AG09309 (cell line): Measurements from ENCODE around the gene GPR61.

ENCODE experiments used
- DNase-seq: peaks from one replicate; pipeline ENCODE4 v3.0.0-alpha.2; 2010; ENCODE audit warnings: low read depth
- H3K4me3 ChIP-seq: 2 replicates; pipeline ENCODE4 v1.5.1; 2011; ENCODE audit warnings: mild to moderate bottlenecking, low read depth, low read length, moderate library complexity; ENCODE audit not compliant: control insufficient read depth
- TF ChIP-seq, protein P1 (sequence below): IDR thresholded peaks from 2 replicates; pipeline ENCODE4 v1.5.1; 2011; ENCODE audit warnings: mild to moderate bottlenecking, low read depth, low read length, inconsistent platforms; ENCODE audit not compliant: insufficient read depth, control insufficient read depth; ENCODE audit errors: missing control alignments

The GPR61 gene, protein sequence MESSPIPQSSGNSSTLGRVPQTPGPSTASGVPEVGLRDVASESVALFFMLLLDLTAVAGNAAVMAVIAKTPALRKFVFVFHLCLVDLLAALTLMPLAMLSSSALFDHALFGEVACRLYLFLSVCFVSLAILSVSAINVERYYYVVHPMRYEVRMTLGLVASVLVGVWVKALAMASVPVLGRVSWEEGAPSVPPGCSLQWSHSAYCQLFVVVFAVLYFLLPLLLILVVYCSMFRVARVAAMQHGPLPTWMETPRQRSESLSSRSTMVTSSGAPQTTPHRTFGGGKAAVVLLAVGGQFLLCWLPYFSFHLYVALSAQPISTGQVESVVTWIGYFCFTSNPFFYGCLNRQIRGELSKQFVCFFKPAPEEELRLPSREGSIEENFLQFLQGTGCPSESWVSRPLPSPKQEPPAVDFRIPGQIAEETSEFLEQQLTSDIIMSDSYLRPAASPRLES

DNA sequence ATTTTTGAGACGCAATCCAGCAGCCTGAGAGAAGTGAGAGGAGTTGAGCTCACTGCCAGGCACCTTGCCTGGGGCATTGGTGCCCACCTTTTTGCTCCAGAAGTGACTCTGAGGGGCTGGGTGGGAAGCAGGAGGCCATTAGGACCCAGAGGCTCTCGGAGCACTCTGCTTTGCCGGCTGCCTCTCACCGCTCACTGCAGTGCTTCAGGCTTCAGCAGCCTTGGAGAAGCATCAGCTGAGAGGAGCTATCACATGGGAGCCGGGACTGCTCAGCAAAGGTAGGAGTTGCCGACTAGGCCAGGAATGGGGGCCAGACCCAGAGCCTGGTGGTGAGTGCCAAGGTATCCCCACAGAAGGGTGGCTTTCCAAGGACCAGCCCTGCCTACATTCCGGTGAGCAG lies at the start of gene GPR61:
GPR61 (plus strand) TSS at position 197 of the 400 bp plus-strand sequence. CDS start 3,151 bp downstream, outside the sequence.
- H3K4me3 ChIP-seq = no peak within 1 kb of the TSS
- TF ChIP-seq, protein P1, sequence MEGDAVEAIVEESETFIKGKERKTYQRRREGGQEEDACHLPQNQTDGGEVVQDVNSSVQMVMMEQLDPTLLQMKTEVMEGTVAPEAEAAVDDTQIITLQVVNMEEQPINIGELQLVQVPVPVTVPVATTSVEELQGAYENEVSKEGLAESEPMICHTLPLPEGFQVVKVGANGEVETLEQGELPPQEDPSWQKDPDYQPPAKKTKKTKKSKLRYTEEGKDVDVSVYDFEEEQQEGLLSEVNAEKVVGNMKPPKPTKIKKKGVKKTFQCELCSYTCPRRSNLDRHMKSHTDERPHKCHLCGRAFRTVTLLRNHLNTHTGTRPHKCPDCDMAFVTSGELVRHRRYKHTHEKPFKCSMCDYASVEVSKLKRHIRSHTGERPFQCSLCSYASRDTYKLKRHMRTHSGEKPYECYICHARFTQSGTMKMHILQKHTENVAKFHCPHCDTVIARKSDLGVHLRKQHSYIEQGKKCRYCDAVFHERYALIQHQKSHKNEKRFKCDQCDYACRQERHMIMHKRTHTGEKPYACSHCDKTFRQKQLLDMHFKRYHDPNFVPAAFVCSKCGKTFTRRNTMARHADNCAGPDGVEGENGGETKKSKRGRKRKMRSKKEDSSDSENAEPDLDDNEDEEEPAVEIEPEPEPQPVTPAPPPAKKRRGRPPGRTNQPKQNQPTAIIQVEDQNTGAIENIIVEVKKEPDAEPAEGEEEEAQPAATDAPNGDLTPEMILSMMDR = no peak
- DNase-seq = no peak

DNA sequence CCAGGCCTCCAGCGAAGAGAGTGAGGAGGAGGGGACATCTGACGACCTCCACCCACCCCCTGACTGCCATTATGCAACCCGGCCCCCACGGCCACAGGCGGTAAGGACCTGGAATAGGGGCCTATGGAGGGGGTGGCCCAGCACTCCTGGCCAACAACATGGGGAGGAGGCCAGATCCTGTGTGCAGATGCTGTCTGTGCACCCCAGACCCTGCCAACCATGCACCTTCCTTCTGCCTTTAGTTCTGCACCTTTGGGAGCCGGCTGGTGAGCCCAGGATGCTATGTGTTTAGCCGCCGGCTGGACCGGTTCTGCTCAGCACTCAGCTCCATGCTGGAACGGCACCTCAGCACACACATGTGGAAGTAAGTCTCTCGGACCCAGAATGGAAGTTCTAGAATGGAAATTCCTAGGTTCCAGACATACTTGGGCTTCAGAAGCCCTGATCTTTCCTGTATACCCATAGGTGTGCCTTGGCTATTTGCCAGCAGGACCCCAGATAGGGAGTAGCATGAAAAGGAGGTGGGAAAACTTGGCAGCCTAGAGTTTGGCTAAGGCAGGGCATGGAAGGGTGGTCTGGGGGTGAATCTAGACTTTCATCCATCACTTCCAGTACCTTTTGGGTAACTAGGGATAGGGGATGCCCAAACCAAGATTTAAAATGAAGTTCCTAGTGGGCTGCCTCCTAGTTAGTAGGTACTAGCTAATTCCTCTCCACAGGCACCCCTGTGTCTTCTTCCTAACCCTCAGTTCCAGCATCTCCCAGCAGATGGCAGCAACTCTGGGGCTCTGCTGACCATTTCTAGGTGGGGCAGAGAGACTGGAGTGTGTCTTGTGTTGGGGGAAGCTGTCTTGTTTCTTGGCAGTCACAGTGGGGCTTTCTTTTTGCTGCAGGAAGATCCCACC lies 49.4 kb upstream of the GPR61 start:
- no peak for DNase-seq
- TF ChIP-seq, protein P1 = peak; percentile 93
- no peak overlapping the region for H3K4me3 ChIP-seq

DNA sequence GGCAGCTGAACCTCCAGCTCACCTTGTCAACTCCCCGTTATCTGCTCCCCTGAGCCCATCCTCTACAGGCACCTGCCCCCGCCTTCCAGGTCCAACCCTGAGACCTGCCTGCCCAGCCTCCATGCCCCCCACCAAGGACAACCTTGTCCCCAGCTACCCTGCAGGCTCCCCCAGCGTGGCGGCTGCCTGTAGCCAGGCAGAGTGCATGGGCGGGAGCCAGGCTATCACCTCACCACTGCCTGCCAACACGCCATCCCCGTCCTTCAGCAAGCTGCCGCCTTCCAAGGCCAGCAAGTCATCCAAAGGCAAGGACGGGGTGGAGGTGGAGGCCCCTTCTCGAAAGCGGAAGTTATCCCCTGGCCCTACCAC lies 48.8 kb upstream of the GPR61 start:
- no peak overlapping the region for H3K4me3 ChIP-seq
- TF ChIP-seq, protein P1 = no peak
- DNase-seq = no peak

DNA sequence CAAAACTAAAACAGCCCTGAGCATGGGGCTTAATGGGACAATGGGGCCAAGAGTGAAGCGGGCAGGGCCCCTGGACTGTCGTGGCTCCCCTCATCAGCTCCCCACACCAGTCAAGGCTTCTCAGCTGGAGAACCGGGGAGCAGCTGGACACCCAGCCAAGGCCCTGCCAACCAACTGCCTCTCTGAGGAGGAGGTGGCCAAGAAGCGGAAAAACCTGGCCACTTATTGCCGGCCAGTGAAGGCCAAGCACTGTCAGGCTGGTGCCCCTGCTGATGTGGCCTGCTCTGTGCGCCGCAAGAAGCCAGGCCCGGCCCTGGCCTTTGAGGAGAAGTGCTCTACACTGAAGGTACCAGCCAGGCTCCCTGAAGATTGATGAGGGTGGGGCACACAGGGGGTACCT lies 48.3 kb upstream of the GPR61 start:
- no peak for DNase-seq
- H3K4me3 ChIP-seq = no peak overlapping the region
- TF ChIP-seq, protein P1 = no peak

DNA sequence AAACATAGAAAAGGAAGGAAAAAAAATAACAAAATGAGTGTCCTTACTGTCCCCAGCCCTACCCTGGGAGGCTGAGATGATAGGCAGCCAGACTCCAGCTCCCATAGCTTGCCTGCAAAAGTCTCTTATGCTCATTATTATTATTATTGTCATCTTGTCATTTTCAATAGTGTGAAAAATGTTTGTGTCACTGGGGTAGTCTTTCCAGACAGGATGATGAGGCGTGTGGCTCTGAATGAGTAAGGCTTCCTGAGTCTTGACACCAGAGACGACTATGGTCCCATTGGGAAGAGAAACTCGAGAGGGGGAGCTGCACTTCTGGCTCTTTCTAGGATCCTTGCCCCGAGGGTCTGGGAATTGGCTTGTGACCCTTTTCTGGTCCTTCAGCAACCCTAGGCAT lies 46.9 kb upstream of the GPR61 start:
- no peak for DNase-seq
- TF ChIP-seq, protein P1 = no peak
- no peak overlapping the region for H3K4me3 ChIP-seq

DNA sequence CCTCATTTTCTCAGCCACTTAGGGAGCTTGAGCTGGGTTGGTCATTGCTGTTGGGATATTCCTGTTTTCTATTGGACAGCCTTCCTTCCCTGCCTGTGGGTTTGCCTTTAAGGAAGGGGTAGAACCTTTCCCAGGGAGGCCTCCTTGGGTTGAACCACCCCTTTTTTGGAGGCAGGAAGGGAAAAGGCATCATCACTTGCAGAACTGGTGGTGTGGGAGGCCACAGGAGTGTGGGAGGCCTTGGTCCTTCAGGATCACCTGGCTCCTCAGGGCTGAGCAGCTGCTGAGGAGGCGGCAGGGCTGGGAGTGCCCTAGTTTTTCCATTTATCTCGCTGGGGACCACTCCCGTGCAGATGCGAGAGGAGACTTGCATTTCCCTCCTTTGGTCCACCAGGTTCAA lies 46.4 kb upstream of the GPR61 start:
- TF ChIP-seq, protein P1 = no peak

More for the DNA sequence above, 46.4 kb upstream of the GPR61 start:
- H3K4me3 ChIP-seq = no peak overlapping the region
- DNase-seq = no peak
